Right lobe of liver (tissue), 4 donors: ENCODE measurements around the gene PNMA8C.

Experiments used
- POLR2A ChIP-seq: fragments of 450-650 bp; IDR thresholded peaks from one replicate; pipeline ENCODE4 v1.6.1; 2017; ENCODE audit warnings: antibody characterized with exemption, mild to moderate bottlenecking
- TF ChIP-seq, protein P1 (sequence below), 4 donors: fragments of 200-600 bp in 3 of 4; fragments of 450-650 bp in 1 of 4; IDR thresholded peaks; one replicate each; pipeline versions ENCODE4 v1.5.1 to v1.8.0; 2016 to 2022; ENCODE audit warnings: antibody characterized with exemption in 4 of 4, mild to moderate bottlenecking in 2 of 4
- donor health status: DM: no; HTN: no; CAD: no.
- donor health status: DM: no; HTN: no; CAD: no.
- donor health status: DM: no; HTN: yes; CAD: no.

DNA sequence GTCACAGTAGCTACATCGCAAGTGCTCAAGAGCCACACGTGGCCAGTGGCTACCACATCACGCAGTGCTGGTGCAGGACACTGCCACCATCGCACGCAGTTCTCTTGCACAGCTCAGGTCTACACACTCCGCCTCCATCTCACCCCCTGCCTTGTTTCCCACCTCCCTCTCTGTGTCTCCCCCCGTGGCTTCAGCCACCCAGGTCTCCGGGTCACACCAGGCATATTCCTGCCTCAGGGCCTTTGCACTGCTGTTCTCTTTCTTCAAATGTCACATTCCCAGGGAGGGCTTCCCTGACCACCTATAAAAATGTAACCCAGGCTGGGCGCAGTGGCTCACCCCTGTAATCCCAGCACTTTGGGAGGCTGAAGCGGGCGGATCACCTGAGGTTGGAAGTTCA is 26.0 kb downstream of the PNMA8C start:
- no peak for TF ChIP-seq POLR2A
- TF ChIP-seq, protein P1, sequence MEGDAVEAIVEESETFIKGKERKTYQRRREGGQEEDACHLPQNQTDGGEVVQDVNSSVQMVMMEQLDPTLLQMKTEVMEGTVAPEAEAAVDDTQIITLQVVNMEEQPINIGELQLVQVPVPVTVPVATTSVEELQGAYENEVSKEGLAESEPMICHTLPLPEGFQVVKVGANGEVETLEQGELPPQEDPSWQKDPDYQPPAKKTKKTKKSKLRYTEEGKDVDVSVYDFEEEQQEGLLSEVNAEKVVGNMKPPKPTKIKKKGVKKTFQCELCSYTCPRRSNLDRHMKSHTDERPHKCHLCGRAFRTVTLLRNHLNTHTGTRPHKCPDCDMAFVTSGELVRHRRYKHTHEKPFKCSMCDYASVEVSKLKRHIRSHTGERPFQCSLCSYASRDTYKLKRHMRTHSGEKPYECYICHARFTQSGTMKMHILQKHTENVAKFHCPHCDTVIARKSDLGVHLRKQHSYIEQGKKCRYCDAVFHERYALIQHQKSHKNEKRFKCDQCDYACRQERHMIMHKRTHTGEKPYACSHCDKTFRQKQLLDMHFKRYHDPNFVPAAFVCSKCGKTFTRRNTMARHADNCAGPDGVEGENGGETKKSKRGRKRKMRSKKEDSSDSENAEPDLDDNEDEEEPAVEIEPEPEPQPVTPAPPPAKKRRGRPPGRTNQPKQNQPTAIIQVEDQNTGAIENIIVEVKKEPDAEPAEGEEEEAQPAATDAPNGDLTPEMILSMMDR (IDR thresholded peaks at IDR 0.05): no peak
